HG03520 (cell line): ENCODE data around the gene CLBA1.
"Not testable (repeated sequence)": the region's sequence is repeated elsewhere in the genome, so short reads cannot be mapped to it uniquely, and the experiment has no call there.

Experiments
- ATAC-seq: cut with Tn5 transposase; IDR thresholded peaks from one replicate; pipeline ENCODE4 v1.9.1; 2021; ENCODE audit warnings: mild to moderate bottlenecking, moderate library complexity; ENCODE audit not compliant: unreplicated experiment

CLBA1 gene

DNA sequence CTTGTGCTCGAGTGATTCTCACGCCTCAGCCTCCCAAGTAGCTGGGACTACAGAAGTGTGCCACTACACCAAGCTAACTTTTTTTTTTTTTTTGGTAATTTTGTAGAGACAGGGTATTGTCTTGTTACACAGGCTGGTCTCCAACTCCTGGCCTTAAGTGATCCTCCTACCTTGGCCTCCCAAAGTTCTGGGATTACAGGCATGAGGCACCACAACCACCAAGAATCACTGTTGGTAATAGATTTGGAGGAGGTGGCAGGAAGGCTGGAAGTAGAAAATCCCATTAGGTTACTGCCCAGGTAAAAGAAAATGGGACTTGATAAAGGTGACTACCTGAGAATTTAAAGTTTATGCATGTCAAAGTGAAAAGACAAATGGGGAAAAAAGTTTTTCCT is 36.7 kb downstream of the CLBA1 start:
- ATAC-seq, result no peak

DNA sequence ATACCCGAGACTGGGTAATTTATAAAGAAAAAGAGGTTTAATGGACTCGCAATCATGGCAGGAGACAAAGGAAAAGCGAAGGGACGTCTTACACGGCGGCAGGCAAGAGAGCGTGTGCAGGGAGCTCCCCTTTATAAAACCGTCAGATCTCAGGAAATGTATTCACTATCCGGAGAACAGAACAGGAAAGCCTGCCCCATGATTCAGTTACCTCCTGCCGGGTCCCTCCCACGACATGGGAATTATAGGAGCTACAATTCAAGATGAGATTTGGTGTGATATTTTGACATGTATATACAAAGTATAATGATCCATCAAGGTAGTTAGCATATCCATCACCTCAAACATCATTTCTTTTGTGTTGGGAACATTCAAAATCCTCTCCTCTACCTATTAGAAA is 37.6 kb downstream of the CLBA1 start:
- ATAC-seq, result no peak

DNA sequence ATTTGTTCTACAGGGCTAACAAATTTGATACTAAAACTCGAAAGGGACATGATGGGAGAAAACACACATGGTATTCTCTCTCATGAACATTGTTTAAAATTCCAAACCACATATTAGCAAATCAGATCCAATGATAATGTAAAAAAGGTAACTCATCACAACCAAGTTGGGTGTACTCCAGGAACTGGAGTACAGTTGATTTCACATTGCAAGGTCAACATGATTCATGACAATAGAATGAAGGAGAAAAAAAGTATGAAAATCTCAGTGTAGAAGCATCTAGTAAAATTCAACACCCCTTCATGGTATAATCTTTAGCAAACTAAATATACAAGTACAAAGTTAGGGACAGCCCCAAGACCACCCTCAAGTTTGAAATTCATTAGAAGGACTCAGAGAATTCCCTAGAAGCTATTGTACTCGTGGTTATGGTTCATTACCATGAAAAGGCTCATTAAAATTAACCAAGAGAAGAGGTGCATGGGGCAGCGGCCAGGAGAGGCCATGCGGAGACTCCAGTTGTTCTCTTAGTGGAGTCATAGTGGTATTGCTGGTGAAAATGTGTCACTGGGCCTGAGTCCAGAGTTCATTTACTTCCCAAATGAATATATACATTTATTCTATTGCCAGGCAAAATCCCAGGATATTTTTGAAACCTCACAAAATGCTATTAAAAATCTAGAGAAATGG is 38.3 kb downstream of the CLBA1 start:
- ATAC-seq, result no peak

DNA sequence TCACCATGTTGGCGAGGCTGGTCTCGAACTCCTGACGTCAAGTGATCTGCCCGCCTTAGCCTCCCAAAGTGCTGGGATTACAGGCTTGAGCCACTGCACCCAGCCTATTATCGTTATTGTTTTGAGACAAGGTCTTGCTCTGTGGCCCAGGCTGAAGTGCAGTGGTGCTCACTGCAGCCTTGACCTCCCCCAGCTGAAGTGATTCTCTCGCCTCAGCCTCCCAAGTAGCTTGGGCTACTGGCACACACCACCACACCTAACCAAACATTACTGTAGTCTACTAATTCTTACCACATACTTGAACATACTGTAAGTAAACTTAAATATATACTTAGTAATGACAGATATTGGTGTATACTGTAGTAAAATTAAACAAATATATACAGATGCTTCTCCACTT is 39.8 kb downstream of the CLBA1 start:
- ATAC-seq, result no peak

DNA sequence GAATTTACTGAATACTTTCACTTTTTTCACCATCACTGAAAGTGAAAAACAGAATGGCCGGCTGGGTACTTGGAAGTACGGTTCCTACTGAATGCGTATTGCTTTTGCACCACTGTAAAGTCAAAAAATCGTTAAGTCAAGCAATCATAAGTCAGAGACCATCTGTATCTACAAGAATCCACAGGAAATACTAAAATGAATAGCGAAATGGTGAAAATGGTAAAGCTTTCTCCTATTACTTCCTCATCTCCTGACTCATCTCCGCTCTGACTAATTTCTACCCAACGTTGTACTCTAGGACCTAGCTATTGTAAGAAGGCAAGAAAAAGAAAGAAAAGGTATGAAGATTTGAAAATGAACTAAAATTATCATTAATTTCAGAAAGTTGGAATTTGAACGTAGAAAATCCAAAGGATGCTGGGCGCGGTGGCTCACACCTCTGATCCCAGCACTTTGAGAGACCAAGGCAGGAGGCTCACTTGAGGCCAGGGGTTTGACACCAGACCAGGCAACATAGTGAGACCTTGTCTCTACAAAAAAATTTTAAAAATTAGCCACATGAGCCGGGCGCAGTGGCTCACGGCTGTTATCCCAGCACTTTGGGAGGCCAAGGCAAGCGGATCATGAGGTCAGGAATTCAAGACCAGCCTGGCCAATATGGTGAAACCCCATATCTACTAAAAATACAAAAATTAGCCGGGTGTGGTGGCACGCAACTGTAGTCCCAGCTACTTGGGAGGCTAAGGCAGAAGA is 40.6 kb downstream of the CLBA1 start:
- peak; percentile 35 for ATAC-seq

DNA sequence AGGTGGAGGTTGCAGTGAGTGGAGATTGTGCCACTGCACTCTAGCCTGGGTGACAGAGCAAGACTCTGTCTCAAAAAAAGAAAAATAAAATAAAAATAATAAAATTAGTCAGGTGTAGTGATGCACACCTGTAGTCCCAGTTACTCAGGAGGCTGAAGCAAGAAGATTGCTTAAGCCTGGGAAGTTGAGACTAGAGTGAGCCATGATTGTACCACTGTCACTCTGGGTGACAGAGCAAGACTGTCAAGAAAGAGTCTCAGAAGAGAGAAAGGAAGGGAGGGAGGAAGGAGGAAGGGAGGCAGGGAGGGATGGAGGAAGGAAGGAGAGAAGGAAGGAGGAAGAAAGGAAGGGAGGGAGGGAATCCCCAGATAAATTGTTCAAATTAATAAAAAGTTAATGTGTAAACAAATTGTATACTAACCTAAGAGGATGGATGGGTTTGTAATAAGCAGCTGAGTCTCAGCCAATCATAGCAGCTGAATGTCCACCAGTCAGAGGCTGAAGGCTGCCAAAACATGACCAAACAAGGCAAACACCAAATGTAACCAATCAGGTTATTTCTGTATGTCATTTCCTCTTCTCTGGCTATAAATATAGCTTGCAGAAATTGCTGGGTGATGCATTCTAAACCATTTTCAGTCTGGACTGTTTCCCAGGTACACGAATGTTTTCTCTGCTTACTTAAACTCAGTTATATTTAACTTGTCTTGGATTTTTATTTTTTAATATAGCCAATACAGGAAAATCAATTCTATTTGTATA is 41.4 kb downstream of the CLBA1 start:
- ATAC-seq, result no peak

DNA sequence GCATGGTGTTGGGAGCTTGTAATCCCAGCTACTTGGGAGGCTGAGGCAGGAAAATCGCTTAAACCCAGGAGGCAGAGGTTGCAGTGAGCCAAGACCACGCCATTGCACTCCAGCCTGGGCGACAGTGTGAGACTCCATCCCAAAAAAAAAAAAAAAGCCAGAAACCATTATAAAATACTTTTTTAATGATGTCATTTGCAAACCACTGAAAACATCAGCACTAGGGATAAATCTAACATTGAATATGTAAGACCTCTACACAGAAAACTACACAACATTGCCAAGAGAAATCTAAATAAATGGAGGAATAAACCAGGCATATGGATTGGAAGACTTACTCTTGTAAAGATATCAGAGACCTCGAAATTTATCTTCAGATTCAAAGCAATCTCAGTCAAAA is 42.1 kb downstream of the CLBA1 start:
- ATAC-seq, result not testable (repeated sequence)

DNA sequence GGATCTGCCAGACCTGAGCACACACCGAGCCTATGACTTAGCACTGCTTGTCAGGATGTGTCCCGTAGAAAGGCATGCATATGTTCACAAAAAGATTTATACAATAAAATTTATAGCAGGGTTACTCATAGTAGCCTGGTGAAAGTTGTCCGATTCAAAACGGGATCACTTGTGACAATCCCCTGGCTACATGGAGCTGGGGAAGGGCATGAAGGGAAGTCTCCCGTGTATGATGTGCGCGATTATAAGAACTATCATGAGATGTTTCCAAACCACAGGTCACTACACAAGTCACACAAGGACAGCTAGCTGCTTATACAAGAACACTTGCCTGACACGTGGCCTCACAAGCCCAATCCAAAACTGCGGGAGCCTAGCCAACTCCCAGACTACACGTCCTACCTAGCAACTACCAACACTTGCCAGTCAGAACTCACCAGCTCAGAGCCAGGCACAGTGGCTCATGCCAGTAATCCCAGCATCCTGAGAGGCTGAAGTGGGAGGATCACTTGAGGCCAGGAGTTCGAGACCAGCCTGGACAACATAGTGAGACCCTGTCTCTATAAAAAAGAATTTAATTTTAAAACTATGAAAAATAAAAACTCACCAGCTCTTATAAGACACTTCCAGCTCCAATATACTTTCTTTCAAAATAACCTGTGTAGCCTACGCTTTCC is 42.8 kb downstream of the CLBA1 start:
- ATAC-seq, result no peak

DNA sequence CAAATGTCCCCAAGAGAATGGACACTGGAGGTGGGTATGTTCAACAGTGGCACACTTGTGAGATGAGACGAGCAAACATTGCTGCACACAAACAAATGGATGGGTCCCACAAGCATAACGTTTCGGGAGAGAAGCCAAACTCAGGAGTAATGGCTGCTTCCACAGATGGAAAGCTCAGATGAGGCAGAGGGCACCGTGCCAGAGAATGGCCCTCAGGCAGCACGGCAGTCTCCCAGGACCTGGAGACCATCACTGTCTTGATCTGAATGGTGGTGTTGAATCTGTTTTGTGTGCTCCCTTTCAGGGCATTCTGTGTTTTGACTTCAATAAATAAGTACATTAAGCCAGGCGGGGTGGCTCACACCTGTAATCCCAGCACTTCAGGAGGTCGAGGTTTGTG is 43.8 kb downstream of the CLBA1 start:
- ATAC-seq, result no peak

DNA sequence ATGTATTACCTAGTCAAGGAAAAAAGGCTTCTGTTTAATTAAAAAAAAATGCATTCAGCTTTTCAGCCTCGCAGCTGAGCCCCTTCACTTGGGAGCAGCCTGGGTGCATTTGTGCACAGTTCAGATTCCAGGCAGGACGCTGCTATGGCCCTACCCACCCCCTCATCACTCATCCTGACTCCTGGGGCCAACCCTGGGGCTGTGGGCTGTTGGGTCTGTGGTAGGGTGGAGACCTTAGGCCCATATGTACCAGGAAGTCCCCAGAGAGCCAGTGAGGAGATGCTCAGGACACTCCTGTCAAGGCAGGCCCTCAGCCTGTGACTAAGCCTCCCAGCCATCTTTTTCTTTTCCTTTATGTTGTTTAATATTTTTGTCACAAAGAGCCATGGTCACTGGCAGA is 44.6 kb downstream of the CLBA1 start:
- no peak for ATAC-seq

DNA sequence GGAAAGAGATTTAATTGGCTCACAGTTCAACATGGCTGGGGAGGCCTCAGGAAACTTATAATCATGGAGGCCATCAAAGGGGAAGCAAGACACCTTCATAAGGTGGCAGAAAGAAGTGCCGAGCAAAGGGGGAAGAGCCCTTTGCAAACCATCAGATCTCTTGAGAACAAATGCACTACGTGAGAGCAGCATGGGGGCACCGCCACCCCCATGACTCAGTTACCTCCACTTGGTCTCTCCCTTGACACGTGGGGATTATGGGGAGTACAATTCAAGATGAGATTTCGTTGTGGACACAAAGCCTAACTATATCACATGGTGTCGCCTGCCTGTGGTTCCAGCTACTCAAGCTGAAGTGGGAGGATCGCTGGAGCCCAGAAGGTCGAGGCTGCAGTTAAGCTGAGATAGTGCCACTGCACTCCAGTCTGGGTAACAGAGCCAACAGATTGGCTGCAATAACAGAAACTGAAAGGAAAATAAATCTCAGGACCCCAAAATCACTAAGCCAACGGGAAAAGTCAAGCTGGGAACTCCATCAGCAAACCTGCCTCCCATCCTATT is 45.3 kb downstream of the CLBA1 start:
- no peak for ATAC-seq

DNA sequence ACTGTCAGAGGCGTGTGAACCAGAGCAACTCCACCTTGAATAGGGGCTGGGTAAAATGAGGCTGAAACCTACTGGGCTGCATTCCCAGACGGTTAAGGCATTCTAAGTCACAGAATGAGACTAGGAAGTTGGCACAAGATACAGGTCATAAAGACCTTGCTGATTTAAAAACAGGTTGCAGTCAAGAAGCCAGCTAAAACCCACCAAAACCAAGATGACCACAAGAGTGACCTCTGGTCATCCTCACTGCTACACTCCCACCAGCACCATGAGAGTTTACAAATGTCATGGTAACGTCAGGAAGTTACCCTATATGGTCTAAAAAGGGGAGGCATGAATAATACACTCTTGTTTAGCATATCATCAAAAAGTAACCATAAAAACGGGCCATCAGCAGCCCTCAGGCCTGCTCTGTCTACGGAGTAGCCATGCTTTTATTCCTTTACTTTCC is 46.9 kb downstream of the CLBA1 start:
- not testable (repeated sequence) for ATAC-seq

DNA sequence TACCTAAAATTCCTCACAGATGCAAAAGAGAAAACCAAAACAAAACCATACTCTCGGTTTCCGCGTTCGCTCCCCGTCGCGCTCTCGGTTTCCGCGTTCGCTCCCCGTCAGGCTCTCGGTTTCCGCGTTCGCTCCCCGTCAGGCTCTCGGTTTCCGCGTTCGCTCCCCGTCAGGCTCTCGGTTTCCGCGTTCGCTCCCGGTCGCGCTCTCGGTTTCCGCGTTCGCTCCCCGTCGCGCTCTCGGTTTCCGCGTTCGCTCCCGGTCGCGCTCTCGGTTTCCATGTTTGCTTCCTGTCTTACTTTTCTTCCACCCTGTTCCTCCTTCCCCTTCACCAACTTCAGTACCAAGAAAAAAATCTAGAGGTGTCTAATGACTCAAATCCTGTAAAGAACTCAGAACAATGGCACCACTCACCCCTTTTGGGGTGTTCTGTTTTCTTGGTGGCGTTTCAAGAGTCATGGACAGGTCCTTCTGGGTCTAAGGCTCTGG is 47.9 kb downstream of the CLBA1 start:
- not testable (repeated sequence) for ATAC-seq

DNA sequence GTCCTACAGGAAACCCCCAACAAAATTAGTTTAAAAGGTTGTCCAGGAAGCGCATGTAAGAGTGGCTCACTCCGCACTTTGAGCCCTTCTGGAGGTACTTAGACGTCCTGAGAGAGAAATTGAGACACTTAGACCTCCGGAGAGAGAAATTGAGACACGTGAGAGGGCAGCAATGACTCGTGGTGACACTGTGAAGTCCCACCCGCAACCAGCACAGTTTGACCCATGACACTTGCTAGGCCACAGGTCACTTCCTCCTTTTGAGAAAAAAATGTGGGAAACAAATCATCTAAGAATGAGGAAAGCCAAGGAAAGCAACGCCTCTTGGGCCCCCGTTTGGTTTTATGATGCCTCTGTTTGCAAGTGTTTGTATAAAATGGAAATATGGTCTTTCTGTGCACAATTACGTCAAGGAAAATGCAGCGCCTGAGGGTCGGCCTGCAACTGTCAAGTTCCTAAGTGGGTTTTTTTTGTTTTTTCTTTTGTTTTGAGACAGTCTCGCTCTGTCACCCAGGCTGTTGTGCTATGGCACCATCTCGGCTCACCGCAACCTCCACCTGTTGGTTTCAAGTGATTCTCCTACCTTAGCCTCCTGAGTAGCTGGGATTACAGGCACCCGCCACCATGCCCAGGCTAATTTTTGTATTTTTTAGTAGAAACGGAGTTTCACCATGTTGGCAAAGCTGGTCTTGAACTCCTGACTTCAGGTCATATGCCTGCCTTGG is 48.9 kb downstream of the CLBA1 start:
- no peak for ATAC-seq

DNA sequence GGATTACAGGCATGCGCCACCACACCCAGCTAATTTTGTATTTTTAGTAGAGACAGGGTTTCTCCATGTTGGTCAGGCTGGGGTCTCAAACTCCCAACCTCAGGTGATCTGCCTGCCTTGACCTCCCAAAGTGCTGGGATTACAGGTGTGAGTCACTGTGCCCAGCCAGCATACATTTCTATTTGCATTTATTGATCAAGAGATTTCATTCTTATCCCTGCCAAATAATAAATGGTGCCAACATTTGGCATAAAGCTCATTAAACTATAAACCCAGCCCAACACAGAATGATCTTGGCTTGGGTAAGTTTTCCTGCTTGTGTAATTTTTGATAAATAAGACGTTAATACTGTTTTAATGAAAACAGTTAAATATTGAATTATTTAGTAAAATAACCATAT is 50.0 kb downstream of the CLBA1 start:
- not testable (repeated sequence) for ATAC-seq

DNA sequence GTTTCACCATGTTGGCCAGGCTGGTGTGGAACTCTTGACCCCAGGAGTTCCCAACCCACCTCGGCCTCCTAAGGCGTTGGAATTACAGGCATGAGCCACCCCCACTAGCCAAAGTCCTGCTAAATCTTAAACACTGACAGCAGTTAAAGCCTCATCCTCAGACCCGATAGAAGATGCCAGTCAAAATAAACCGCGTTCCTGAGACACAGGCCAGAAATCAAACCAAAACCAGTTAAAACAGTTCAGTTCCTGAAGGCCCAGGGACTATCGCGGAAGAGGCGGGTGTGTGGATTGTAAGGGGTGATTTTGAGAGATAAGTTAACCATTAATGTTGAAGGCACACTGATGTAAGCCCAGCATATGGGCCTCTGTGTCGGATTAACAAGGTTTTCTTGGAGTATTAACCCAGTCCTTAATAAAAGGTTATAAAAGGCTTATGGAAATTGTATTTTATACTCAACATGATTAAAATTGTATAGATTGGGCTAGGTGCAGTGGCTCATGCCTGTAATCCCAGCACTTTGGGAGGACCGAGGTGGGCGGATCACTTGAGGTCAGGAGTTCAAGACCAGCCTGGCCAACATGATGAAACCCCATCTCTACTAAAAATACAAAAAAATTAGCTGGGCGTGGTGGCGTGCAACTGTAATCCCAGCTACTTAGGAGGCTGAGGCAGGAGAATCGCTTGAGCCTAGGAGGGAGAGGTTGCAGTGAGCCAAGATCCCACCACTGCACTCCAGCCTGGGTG is 54.0 kb downstream of the CLBA1 start:
- ATAC-seq, result no peak

DNA sequence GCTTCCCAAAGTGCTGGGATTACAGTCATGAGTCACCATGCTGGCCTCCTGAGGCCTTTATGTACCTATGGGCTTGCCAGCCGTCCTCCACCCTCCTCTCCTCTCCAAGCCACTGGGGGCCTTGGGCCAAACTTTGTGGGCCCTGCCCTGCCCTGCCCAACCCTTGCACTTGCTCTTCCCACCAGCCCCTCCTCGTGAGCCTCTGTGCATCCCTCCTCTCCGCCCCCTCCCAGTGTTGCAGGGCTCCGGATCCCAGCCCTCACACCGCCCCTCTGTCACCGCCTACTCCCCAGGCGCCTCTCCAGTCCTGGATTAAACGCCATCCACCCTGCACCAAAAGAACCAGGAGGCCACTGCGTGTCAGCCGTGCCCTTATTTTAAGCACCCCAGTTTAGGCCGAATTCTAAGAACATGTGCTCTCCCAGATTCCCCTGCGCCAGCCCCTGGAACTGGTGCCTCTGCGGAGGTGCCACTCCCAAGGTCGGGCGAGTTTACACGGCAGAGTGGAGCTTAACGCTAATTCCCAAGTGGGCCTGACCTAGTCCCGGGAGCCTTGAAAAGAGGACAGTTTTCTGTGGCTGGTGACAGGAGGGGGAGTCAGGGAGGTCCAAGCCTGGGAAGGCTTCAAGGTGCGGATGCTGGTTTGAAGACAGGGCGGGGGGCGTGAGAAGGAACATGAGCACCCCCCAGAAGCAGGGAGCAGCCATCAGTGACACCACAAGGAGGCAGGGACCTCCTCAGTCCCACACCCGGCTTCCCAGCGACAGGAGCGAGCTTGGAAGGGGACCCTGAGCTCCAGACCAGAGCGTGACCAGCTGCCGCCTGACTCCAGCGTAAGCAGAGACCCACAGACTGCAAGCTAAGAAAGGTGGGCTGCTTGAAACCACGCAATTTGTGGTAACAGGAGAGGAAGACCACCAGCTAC is 56.5 kb downstream of the CLBA1 start:
- no peak for ATAC-seq

DNA sequence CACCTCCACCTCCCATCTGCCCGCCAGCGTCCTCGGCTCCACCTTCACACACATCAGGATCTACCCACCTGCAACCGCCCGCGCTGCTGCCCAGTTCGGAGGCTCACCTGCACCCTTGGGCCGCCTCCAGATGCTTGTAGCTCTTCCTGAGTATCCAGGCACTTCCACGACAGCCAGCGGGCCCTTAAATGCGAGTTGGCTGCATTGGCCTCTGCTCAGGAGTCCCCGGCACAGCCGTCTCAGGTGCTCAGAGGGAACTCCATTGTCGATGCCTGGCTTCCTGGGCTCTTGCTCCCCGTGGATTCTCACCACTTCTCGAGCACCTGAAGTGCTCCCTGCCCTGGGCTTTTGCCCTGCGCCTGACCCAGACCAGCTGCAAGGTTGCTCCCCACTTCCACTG is 57.2 kb downstream of the CLBA1 start:
- ATAC-seq, result no peak
